ENCODE measurements around the gene MS4A1.
"Not testable (repeated sequence)": the region's sequence is repeated elsewhere in the genome, so short reads cannot be mapped to it uniquely, and the experiment has no call there.

Gene MS4A1

DNA sequence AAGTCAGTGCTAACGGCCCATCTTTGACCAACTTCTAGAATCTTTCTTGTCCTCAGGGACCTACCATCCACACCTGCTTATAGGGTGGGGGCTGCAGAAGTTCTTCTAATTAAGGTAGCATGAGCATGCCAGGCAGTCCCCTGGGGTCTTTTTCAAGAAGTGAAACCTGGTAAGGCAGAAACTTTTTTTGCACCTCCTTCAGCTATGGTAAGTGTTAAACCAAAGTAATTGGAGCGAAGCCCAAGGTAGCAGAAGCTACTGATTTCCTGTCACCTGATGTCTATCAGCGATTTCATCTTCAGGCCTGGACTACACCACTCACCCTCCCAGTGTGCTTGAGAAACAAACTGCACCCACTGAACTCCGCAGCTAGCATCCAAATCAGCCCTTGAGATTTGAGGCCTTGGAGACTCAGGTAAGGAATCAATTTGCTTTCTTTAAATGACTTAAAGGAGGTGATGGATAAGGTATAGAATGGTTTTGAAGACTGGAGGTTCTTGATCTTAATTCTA, at the start of gene MS4A1:
TSS of gene MS4A1 (plus strand) at position 317 of the 512 bp plus-strand sequence. CDS start 6,528 bp downstream, outside the sequence.
- no peak for DNase-seq

GRCh38 chr11:60420015-60420414, 35.6 kb upstream of the MS4A1 start:
- DNase-seq = no peak

DNA sequence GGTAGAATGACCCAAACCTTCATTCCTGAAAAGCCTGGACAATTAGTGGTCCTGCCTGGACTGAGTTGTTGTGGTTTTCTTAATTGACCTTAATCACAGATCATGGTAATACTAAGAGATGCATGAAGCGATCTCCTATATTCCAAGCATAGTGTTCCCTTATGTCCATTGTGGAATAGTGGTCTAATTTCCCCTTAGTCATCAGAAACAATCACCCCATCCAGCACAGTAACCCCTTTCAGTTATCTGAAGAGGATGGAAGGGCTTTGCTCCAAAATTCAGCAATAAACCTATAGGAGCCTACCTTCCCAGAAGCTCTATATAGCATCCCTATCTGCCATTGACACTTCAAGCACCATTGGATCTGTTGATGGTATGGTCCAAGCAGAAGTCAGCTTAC, 33.0 kb upstream of the MS4A1 start:
- DNase-seq = no peak

GRCh38 chr11:60428517-60428916, 27.1 kb upstream of the MS4A1 start:
- peak in 1 of 3 donors; percentile 4 for DNase-seq

- no peak for DNase-seq
These were observed 26.4 kb upstream of the MS4A1 start, which contains the start of gene MS4A5 for GRCh38 chr11:60429272-60429671. TSS of gene MS4A5 (plus strand) at chr11:60429572. CDS start at chr11:60429675, 103 bp downstream.

DNA sequence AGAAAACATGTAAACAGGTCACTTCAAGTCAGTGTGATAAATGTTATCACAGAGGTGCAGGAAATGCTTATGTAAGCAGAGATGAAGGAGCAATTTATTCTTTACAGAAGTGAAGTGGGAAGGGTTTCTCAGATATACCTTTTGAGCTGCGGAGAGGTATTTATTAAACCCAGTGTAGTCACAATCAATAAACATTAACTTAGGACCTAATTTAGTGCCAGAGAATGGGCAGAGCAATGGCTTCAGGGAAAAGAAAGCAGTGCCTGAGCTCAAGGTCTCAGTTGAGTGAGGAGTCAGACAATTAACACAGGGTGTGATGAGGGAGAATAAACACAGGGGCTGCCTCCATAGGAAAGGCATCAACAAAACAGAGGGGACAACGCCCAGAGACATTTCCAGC, 24.4 kb upstream of the MS4A1 start:
- DNase-seq = no peak

- DNase-seq = peak in 1 of 3 donors; percentile 5
These were observed 22.2 kb upstream of the MS4A1 start for GRCh38 chr11:60433401-60433800.

DNA sequence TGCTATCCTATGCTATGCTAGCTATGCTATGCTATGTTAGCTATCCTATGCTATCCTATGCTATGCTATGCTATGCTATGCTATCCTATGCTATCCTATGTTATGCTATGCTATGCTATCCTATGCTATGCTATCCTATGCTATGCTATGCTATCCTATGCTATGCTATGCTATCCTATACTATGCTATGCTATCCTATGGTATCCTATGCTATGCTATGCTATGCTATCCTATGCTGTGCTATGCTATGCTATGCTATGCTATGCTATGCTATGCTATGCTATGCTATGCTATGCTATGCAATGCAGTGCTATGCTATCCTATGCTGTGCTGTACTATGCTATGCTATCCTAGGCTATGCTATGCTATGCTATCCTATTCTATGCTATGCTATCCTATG, 8.6 kb upstream of the MS4A1 start:
- no peak for DNase-seq

GRCh38 chr11:60447846-60448245, 7.8 kb upstream of the MS4A1 start:
- DNase-seq = peak; percentile 14 to 40 (median 26)

DNA sequence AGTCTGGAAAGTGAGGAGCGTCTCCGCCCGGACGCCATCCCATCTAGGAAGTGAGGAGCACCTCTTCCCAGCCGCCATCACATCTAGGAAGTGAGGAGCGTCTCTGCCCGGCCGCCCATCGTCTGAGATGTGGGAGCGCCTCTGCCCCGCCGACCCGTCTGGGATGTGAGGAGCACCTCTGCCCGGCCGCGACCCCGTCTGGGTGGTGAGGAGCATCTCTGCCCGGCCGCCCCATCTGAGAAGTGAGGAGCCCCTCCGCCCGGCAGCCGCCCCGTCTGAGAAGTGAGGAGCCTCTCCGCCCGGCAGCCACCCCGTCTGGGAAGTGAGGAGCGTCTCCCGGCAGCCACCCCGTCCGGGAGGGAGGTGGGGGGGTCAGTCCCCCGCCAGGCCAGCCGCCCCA, 4.5 kb upstream of the MS4A1 start:
- not testable (repeated sequence) for DNase-seq

- DNase-seq = no peak
These were observed 1.4 kb upstream of the MS4A1 start for GRCh38 chr11:60454212-60454611.

DNA sequence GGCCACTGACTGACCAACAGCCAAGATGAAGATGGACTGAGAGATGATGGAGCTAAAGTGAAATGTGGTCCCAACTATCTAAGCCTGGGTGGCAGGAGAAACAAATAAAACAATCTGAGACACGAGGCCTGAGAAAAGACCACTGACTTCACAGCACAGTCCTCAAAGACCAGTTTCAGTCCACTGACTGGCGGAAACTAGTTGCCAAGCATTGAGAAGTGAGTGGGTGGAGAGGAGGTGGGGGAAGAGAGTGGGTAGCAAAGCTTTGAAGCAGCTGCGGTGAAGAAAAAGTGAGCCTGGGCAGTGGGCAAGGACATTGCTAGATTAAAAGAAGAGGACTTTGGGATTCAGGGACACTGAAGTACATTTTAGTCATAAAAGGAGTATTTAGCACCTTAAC, 1.9 kb downstream of the MS4A1 start:
- no peak for DNase-seq

DNA sequence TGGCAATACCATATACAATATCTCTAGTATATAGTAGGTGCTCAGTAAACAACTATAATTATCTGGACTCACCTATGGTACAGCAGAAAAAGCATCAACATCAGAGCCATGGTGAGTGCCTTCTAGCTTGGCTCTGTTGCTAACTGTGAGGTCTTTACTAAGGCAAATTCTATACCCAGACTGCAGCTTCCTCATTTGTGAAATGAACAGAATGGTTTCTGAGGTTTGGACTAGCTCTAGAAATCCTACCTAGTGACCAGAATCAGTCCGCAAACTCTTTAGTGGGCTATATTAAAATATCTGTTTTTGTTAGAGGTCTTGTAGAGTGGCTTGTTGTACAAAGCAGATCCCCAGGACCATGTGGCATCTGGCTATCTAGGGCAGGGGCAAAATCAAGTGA, 3.7 kb downstream of the MS4A1 start:
- no peak for DNase-seq

- no peak for DNase-seq
These were observed 13.2 kb downstream of the MS4A1 start for GRCh38 chr11:60468829-60469228.

DNA sequence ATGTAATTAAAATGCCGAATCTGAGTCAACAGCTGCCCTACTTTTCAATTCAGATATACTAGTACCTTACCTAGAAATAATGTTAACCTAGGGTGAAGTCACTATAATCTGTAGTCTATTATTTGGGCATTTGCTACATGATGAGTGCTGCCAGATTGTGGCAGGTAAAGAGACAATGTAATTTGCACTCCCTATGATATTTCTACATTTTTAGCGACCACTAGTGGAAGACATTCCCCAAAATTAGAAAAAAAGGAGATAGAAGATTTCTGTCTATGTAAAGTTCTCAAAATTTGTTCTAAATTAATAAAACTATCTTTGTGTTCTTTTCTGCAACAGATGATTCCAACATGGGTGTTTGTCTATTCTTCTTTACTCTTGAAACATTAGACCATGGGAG, 14.1 kb downstream of the MS4A1 start:
- no peak for DNase-seq

DNA sequence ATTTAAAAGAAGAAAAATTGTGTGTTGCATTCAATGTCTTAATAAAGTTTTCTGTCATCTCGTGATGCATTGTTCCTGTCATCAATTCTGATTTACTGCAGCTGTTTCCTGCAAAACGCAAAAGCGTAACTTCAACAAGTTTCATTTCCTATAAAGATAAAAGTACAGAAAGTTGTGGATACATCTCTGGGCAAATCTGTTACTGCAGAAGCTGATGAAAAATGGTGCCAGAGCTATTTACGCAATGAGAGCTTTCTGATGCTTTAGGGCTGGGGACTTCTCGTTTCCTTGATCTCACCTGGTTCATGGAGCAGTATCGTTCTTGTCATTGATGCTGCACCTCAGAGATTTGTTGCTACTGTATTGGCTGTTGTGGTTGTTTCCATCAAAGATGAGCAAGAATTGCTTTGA, 21.4 kb downstream of the MS4A1 start:
- DNase-seq = peak; percentile 39 to 66 (median 65)

GRCh38 chr11:60482361-60482760, 26.7 kb downstream of the MS4A1 start:
- DNase-seq = peak; percentile 25 to 39 (median 27)

DNA sequence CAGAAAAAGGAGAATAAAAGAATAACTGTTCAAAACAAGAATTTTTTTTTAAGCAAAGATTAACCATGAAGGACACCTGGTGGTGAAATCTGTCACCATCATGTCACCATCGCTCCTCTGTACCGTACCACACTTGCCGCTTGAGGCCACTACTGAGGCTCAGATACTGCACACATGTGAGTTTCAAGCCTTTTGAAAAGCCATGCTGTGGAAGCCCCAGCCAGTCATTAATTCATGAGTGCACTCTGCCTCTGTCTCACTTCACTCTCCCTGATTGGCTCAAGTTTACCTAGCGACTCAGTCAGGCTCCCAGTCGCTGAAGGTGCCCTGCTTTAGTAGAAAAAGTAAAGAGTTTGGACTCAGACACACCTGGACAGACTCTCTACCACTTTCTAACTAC, 30.3 kb downstream of the MS4A1 start:
- peak; percentile 58 to 66 (median 59) for DNase-seq

GRCh38 chr11:60492488-60493009, 36.9 kb downstream of the MS4A1 start, which contains the start of gene MS4A12:
TSS of gene MS4A12 (plus strand) at chr11:60492778. CDS start at chr11:60497319, 4,541 bp downstream.
- DNase-seq = no peak

GRCh38 chr11:60493454-60493853, 37.8 kb downstream of the MS4A1 start:
- no peak for DNase-seq

- DNase-seq = peak in 2 of 3 donors; percentile 29 to 31
These were observed 42.8 kb downstream of the MS4A1 start for GRCh38 chr11:60498399-60498798.

DNA sequence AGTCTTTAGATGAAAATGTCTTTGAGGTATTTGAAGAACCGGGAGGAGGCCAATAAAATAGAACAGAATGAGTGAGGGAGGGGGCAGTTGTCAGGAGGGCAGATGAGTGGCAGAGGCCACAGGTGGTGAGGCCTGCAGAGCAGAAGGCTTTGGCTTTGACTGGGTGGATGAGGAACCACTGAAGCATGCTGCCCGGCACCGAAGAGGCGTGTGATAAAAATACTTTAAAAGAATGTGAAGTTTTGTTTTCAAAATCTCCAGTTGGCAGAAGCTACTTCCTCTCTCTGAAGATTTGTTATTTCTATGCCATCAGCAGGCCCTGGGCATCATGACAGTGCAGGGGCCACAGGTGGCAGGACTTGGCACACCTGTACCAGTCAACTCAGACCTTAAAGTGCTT, 43.2 kb downstream of the MS4A1 start:
- DNase-seq = peak; percentile 25 to 71 (median 68)

GRCh38 chr11:60500276-60500910, 44.7 kb downstream of the MS4A1 start:
- DNase-seq = no peak

DNA sequence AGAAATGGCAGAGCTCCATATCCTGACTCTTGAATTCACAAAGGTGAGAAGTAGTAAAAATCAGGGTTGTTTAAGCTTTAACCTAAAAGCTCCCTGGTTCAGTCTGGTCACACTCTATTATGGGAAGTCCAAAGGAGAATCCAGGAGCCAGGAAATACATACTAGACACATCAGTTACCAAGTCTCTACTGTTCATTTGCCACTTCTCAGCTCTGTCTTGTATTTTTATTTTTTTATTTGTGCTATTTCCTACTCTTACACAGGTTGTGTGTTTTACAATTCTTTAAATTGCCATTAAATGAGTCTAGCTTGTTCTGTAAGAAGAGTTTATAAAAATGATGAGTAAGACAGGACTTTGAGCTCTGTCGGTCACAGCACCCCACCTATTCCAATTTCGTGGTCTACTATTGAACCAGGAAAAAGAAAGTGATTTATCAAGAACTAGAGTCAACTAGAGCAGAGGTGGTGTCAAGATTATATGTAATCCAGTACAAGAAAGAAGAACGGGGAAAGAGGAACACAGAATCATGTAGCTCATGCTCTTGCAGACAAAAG, 46.7 kb downstream of the MS4A1 start:
- peak in 1 of 3 donors; percentile 22 for DNase-seq

All from suppressor macrophage treated with lipopolysaccharide for 1 hour (primary cell).